Inferior parietal cortex (tissue), 1 donor: ENCODE data around the gene MCRIP2.
A peak's percentile ranks its signal among the peaks of the same experiment; 100 is the strongest.

Experiments
- DNase-seq: peaks from one replicate; pipeline ENCODE4 v3.0.0-alpha.2; 2016; ENCODE audit errors: extremely low spot score

The MCRIP2 gene

DNA sequence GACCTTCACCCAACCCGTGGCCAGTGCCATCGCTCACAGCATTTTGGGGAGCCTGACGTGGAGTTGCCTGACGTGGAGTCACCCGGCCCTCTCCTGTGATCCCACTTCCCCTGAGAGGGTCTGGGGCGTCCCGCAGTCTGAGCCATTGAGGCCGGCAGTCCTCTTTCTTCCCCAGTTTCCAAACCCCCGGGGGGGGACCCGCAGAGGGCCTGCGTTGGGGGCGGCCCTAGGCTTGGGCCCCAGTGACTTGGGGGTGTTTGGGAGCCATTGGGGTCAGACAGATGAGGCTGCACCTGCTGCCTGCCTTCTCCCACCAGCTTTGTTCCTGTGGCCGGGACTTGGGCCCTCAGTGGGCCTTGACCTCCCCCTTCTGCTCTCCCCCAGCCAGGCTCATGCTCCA is 28.0 kb downstream of the MCRIP2 start:
- DNase-seq: no peak

DNA sequence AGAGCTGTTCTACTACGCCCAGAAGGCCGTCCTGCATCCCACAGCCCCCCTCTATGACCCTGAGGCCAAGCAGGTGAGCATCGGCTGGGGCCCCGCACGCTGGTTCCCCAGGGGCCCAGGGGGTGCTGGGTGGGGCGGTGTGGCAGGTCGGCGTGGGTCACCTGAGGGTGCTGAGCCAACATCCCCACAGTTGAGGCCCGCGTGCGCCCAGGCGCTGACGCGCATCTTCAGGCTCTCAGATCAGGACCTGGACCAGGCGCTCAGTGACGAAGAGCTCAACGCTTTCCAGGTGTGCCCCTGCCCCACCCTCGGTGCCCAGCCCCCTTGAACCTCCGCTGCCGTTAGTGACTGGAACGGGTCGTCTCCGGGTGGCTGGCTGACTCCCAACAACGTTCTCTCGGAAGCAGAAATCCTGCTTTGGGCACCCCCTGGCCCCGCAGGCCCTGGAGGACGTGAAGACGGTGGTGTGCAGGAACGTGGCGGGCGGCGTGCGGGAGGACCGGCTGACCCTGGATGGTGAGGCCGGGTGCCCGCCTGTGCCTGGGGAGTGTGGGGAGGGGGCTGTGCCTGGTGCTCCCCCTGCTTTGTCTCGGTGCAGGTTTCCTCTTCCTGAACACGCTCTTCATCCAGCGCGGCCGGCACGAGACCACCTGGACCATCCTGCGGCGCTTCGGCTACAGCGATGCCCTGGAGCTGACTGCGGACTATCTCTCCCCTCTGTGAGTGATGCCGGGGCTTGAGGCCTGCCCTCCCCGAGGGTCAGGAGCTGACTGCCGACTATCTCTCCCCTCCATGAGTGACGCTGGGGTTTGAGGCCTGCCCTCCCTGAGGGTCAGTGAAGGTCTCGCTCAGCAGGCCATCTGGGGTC is 29.1 kb downstream of the MCRIP2 start:
- DNase-seq: no peak

DNA sequence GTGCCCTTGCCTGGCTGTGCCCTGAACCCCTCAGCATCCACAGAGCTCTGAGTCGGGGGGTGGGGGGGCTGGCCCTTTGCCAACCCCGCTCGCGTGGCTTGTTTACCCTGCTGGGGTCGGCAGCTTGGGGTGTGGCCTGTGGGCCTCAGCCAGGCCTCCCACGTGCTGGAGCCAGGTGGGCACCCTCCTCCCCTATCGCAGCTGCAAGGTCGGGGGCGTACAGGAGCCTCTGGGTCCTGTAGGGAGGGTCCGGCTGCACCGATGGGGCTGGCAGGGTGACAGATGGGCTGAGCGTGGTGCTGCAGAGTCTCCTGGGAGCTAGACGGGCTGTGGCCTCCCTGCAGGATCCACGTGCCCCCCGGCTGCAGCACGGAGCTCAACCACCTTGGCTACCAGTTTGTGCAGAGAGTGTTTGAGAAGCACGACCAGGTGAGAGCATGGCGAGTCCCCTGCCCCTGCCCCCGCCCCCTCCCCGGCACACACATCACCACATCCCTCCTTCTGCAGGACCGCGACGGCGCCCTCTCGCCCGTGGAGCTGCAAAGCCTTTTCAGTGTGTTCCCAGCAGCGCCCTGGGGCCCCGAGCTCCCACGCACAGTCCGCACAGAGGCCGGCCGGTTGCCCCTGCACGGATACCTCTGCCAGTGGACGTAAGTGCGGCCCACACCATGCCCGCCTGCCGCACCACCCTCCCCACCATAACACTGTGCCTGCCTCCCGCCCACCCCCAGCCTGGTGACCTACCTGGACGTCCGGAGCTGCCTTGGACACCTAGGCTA is 29.9 kb downstream of the MCRIP2 start:
- DNase-seq: no peak

DNA sequence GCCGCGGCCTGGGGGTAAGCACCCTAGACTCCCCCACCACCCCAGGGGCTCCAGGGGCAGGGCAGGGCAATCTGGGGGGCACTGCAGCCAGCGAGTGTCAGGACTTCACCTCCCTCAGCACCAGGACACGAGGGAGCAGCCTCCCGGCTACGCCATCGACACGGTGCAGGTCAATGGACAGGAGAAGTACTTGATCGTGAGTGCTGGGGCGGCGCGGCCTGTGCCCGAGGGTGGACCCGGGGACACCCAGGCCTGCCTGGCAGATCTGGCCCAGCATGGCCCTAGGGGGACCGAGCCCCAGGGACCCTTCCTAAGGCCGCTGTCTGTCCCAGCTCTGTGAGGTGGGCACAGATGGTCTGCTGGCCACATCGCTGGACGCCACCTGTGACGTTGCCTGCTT is 30.7 kb downstream of the MCRIP2 start:
- DNase-seq: no peak

DNA sequence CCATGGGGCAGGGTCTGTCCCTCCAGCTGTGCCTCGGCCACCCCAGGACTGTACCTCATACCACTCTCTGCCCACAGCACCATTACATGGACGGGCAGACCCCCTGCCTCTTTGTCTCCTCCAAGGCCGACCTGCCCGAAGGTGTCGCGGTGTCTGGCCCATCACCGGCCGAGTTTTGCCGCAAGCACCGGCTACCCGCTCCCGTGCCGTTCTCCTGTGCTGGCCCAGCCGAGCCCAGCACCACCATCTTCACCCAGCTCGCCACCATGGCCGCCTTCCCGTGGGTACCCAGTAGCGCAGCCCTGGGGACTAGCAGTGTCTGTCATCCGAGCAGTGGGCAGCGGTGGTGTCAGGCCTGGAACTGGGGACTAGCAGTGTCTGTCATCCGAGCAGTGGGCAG is 31.2 kb downstream of the MCRIP2 start:
- no peak for DNase-seq

DNA sequence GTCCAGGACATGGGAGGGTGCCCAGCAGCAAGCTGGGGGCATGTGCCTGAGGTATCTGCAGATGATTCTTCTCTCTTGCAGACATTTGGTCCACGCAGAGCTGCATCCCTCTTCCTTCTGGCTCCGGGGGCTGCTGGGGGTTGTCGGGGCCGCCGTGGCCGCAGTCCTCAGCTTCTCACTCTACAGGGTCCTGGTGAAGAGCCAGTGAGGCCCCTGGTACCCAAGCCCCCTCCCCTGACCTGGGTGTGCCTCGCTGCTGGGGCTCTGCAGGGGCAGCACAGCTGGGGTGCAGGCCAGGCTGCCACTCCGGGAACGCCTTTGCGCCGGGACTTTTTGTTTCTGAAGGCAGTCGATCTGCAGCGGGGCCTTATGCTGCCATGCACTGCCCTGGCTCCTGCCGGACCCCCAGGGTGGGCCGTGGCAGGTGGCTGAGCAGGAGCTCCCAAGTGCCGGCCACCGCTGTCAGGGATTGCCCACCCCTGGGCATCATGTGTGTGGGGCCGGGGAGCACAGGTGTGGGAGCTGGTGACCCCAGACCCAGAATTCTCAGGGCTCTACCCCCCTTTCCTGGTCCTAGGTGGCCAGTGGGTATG is 31.9 kb downstream of the MCRIP2 start:
- no peak for DNase-seq

DNA sequence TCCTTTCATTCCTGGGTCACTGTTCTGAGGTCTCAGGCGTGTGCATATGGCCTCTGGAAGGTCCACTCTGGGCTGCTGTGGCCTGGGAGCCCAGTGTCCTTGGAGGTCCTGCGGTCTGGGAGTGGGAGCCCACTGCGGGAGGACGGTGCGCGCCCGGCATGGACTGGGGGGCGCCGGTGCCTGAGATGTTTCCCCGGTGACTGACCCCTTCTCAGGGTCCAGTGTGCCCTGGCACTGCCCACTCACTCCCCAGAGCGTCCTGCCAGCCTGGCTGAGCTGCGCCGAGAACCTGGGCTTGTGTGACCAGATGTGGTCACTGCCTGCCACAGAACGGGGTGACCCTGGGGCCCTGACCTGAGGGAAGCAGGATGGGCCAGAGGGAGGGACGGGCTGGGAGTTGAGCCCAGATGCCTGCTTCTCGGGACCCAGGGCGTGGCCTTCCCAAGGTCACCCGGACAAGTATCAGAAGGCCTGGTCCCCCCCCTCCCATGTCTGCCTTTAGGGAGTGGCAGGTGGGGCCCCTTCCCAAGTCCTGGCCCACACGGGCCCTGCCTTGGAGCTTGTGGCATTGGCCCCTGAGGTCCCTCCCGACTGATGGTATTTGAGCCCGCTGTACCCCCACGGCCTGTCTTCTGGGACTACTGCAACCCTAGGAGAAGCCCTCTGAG is 32.7 kb downstream of the MCRIP2 start:
- no peak for DNase-seq

DNA sequence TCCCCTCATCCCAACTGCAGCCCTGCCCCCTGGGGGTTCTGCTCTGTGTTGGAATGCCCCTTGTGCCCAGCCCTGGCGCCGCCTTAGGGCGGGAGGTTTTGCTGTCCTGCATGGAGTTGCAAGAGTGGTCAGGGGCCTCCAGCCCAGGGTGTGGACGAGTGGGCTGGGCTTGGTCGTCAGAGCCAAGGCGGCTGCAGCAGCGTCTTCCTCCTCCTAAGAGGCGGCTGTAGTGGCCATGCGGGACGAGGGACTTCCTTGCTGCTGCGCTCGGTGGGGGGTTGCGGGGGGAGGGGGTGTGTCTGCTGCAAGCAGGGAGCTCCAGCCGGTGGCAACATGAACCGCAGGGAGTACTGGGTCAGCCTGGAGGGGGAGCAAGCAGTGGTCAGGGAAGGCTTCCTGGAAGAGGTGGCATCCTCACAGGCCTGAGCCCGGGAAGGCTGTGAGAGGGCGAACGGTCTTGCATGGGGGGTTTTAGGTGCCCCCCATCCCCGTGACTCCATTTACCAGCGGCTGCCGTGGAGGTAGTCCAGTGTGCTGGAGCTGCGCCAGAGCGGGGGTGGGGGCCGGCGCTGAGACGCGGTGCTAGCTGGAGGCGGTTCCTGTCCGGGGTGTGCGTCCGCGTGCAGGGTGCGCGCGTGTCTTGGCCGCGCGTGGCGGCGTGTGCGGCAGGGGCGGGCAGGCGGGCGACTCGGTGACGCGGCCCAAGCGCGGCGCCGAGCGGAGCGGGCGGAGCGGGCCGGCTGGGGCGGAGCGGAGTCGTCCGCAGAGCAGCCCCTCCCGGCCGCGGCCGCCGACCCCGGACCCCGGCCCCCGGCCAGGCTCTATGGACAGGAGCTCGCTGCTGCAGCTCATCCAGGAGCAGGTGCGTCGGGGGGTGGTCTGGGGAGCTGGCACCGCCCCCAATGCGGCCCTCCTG is 33.6 kb downstream of the MCRIP2 start, which contains the start of gene RHBDL1:
Gene RHBDL1 (plus strand): TSS at position 704 of the 916 bp plus-strand sequence. CDS start 120 bp downstream, at position 824.
- peak; percentile 20 for DNase-seq

DNA sequence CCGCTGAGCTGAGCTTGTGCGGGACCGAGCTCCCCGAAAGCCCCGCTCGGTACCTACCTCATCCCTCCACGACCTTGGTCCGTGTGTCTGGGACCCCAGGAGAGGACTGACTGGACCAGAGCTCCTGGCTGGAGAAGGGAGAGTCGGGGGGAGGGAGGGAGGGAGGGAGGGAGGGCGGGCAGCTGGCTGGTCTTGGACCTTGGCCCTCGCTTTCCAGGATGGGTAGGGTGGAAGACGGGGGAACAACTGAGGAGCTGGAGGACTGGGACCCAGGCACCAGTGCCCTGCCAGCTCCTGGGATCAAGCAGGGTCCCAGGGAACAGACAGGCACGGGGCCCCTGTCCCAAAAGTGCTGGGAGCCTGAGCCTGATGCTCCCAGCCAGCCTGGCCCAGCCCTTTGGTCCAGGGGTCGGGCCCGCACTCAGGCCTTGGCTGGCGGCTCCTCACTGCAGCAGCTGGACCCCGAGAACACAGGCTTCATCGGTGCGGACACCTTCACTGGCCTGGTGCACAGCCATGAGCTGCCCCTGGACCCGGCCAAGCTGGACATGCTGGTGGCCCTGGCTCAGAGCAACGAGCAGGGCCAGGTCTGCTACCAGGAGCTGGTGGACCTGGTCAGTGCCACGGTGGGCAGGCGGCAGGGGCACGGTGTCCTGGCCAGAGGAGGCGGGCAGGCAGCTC is 34.4 kb downstream of the MCRIP2 start:
- no peak for DNase-seq

DNA sequence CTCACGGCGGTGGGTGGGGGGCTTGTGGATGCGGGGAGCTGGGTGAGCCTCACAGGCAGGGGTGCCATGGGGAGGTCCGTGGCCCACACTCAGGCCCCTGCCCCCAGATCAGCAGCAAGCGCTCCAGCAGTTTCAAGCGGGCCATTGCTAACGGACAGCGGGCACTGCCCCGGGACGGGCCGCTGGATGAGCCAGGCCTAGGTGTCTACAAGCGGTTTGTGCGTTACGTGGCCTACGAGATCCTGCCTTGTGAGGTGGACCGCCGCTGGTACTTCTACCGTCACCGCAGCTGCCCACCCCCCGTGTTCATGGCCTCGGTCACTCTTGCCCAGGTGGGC is 34.9 kb downstream of the MCRIP2 start:
- DNase-seq: no peak

DNA sequence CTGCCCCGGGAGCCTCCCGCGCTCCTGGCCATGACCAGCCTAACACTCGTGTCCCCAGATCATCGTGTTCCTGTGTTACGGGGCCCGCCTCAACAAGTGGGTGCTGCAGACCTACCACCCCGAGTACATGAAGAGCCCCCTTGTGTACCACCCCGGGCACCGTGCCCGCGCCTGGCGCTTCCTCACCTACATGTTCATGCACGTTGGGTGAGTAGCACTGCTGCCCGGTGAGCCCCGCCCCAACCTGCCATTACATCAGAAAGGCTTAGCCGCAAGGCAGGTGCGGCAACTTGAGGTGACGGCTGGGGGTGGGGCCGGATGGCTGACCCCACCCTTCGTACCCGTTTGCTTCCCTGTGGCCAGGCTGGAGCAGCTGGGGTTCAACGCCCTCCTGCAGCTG is 35.3 kb downstream of the MCRIP2 start:
- no peak for DNase-seq

DNA sequence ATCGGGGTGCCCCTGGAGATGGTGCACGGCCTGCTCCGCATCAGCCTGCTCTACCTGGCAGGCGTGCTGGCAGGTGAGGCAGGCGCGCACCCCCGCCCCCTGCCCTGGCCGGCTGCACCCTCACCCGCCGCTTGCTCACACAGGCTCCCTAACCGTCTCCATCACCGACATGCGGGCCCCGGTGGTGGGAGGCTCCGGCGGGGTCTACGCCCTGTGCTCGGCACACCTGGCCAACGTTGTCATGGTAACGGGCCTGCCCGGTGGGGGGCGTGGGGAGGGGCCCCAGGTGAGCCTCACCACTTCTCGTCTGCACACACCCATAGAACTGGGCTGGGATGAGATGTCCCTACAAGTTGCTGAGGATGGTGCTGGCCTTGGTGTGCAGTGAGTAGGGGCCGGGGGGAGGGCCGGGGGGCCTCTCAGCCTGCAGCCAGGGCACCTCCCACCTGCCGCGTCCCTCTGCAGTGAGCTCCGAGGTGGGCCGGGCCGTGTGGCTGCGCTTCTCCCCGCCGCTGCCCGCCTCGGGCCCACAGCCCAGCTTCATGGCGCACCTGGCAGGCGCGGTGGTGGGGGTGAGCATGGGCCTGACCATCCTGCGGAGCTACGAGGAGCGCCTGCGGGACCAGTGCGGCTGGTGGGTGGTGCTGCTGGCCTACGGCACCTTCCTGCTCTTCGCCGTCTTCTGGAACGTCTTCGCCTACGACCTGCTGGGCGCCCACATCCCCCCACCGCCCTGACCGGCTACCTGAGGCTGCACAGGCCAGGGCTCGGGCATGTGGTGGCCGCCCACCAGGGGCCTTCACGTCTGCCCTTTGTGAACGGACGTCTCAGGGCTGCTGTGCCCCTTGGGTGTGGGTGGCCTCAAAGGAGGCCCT is 35.9 kb downstream of the MCRIP2 start:
- DNase-seq: no peak

DNA sequence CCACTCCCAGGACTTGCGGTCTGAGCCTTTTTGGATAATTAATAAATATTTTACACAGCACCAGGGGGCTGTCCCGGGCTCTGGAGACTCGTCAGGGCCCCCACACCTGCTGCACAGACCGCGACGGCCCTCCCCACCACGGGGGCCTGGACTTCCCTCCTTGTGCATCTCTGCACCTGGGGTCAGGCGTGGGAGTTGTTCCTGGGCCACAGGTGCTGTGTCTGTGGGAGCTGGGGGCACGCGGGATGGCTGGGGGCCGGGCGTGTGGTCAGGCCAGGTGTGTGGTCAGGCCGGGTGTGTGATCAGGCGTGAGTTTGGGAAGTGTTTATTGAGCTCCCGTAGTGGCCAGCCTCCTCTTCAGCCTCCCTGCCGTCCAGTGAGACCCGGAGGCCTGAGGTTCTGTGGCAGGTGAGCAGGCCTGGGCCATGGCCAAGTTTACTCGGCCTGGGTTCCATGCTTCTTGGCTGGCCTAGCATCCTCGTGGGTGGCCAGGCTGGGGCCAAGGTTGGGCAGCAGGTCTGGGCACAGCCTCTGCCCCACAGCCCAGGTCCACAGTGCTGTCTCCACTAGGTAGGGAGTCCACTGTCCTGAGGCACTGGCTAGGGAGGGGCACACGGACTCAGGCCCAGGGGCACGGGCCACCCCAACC is 36.7 kb downstream of the MCRIP2 start:
- DNase-seq: no peak

DNA sequence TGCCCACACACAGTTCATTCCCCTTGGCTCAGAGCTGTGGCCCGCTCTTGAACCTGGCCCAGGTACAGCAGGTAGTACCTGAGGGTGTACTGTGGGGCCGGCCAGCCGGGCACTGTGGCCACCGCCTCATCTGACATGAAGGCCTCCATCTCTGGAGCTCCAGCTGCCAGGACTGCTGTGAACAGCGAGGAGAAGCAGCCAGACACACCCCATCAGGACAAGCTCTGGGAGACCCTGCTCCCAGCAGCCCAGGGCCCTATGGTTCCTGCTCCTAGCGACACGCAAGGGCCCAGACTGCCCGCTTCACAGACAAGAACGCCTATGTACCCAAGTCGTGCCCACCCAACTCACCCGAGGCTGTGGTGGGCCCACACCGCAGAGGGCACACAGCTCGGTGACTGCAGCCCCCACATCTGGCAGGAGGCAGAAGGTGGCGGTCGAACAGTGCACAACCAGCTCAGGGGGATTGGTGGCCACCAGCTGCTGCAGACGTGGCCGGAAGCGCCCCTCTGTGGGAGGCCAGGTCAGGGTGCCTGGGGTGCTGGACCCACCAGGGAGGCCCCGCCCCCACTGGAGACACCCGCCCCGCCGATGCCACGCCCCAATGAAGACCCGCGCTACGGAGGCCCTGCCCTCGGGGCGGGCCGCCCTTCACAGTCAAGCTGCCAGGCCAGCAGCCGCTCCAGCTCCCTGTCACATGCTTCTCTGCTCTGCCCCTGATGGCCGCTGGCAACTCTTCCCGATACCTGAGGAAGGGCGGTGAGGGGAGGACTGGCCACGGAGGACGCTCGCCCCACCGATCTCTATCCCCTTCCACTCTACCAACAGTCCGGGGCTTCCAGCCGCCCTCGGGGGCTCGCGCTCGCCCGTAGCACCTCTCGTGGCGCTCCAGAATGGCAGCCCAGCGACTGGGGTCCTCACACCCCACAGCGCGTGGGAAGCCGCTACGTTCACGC is 37.5 kb downstream of the MCRIP2 start:
- no peak for DNase-seq

DNA sequence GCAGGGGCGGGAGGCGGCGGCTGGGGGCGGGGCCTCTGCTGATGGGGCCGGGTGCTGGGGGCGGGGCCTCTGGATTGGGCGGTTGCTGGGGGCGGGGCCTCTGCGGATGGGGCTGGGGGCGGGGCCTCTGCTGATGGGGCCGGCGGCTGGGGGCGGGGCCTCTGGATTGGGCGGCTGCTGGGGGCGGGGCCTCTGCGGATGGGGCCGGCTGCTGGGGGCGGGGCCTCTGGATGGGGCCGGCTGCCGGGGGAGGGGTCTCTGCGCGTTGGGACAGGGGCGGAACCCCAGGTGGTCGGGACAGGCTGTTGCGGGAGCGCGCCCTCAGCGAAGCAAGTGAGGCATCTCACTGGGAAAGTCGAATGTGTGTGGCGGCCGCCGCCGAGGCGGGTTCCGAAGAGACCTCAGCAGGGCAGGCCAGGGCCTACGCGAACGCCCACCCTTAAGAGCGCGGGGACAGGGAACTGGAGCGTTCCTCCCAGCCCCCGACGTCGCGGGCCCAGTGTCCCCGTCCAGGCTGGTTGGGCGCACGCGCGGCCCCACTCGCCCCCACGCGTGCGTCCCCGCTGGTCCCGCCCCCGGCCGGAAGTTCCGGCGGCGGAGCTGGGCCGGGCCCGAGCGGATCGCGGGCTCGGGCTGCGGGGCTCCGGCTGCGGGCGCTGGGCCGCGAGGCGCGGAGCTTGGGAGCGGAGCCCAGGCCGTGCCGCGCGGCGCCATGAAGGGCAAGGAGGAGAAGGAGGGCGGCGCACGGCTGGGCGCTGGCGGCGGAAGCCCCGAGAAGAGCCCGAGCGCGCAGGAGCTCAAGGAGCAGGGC is 38.4 kb downstream of the MCRIP2 start, which contains the start of gene STUB1:
Gene STUB1 (plus strand): TSS at position 597 of the 811 bp plus-strand sequence. CDS start 116 bp downstream, at position 713.
- peak; percentile 75 for DNase-seq

DNA sequence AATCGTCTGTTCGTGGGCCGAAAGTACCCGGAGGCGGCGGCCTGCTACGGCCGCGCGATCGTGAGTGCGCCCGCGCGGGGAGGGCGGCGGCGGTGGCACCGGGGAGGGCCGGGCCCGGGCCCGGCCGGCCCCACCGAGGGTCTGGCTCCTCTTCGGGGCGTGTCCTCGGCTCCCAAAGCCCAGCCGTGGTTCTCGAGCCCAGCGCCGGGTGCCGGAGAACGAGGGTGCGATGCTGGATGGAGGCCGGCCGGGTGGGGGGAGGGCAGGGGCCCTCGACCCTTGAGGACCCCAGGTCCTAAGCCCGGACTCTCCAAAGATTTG is 39.0 kb downstream of the MCRIP2 start:
- DNase-seq: no peak
